Breast epithelium (tissue), 4 donors: ENCODE data around the gene RIMKLA. TPM values are rescaled to one million over a fixed set of nuclear protein-coding genes. Genes with fewer than 3 reads are reported as not detected.

Source experiments
- DNase-seq, 2 donors: peaks; one replicate each; pipeline ENCODE4 v3.0.0-alpha.2; 2019; ENCODE audit warnings: low spot score in 2 of 2
- H3K27ac ChIP-seq, 2 donors: fragments of 200-600 bp; sonication (generic) in 1 of 2; one replicate each; pipeline ENCODE4 v1.5.1; 2016 to 2019; ENCODE audit warnings: mild to moderate bottlenecking in 1 of 2
- H3K27me3 ChIP-seq, 2 donors: fragments of 200-600 bp; sonication (generic) in 1 of 2; one replicate each; pipeline versions ENCODE4 v1.5.1 to v1.6.0; 2017 to 2019; ENCODE audit warnings: control low read depth in 1 of 2, mild to moderate bottlenecking in 1 of 2
- H3K36me3 ChIP-seq: fragments of 200-600 bp; one replicate; pipeline ENCODE4 v1.5.1; 2019
- H3K4me1 ChIP-seq, 2 donors: fragments of 200-600 bp; sonication (generic); one replicate each; pipeline ENCODE4 v1.5.1; 2016 to 2019; ENCODE audit warnings: control low read depth in 1 of 2
- H3K4me3 ChIP-seq, 3 donors: fragments of 200-600 bp; sonication (generic); 1 replicate in 2 of 3; 2 replicates in 1 of 3; pipeline ENCODE4 v1.5.1; 2016 to 2019; ENCODE audit warnings: mild to moderate bottlenecking in 3 of 3, moderate library complexity in 2 of 3
- H3K9me3 ChIP-seq, 2 donors: fragments of 200-600 bp; sonication (generic) in 1 of 2; one replicate each; pipeline ENCODE4 v1.5.1; 2016 to 2019; ENCODE audit warnings: control low read depth in 1 of 2
- CTCF ChIP-seq, 3 donors: fragments of 450-650 bp; IDR thresholded peaks; one replicate each; pipeline ENCODE4 v1.5.1; 2016 to 2017; ENCODE audit warnings: antibody characterized with exemption in 3 of 3, mild to moderate bottlenecking in 3 of 3, moderate library complexity in 3 of 3
- POLR2A ChIP-seq: fragments of 450-650 bp; IDR thresholded peaks from one replicate; pipeline ENCODE4 v1.6.1; 2016; ENCODE audit warnings: antibody characterized with exemption, mild to moderate bottlenecking, moderate library complexity
- POLR2AphosphoS5 ChIP-seq, 3 donors: sonication (generic); formaldehyde crosslinking; IDR thresholded peaks; one replicate each; pipeline ENCODE4 v1.6.1; 2017; ENCODE audit warnings: antibody characterized with exemption in 3 of 3
- intact Hi-C: fragments of 100-400 bp; cut with DNase I; formaldehyde crosslinking; loops from one replicate; pipeline ENCODE4 v1.15.1; 2023; ENCODE audit warnings: low total_unique reads
- total RNA-seq, 3 donors: library from RNA; depleted of rRNA; stranded (reverse); fragments of >200 nt; gene quantifications; one replicate each; pipeline ENCODE4 v1.1.0, GENCODE V29; 2016

Gene RIMKLA
- total RNA-seq, 3 donors from 2014 or later, result 0.32 to 0.73 (median 0.66) TPM

GRCh38 chr1:42469727-42470126 is 89.1 kb downstream of the RIMKLA start:
- intact Hi-C loops, result loop anchor here (5.0 kb wide), 2 partner anchors 122 to 807 kb away; no protein-coding TSS in a partner anchor
- H3K27ac ChIP-seq, result no peak overlapping the region
- no peak for DNase-seq
- no peaks in the 10 kb centered on the region for H3K9me3 ChIP-seq
- H3K36me3 ChIP-seq, result no peaks in the 10 kb centered on the region
- no peak overlapping the region for H3K4me3 ChIP-seq
- H3K4me1 ChIP-seq, result no peaks in the 10 kb centered on the region
- H3K27me3 ChIP-seq, result no peaks in the 10 kb centered on the region
- TF ChIP-seq CTCF (IDR thresholded peaks at IDR 0.05) (no peak), POLR2AphosphoS5 (IDR thresholded peaks at IDR 0.05) (no peak), POLR2A (no peak)

Other genes with a start within 250 kb of the RIMKLA start
- not detected for gene GUCA2B, start 227.4 kb upstream of the RIMKLA start, total RNA-seq
- 1 to 10 TPM in 1 of 3 donors, not detected in 2; 8.8 TPM for gene GUCA2A, start 216.0 kb upstream of the RIMKLA start, total RNA-seq
- gene FOXJ3, start 45.6 kb upstream of the RIMKLA start, total RNA-seq, result 10 to 100 TPM; 52.6 to 82.7 (median 57.7) TPM
- gene ZMYND12, start 75.2 kb downstream of the RIMKLA start, total RNA-seq, result 1 to 10 TPM; 1.3 to 4.6 (median 3.8) TPM
- gene PPCS, start 75.8 kb downstream of the RIMKLA start, total RNA-seq, result 10 to 100 TPM; 67.8 to 89.3 (median 77.0) TPM
- gene CCDC30, start 82.5 kb downstream of the RIMKLA start, total RNA-seq, result 10 to 100 TPM in 2 of 3 donors, 1 to 10 TPM in 1; 3.4 to 15.4 (median 14.0) TPM